Endothelial cell of umbilical vein (primary cell): ENCODE results near the gene ZNF774. TPM values are rescaled to one million over a fixed set of nuclear protein-coding genes. Genes with fewer than 3 reads are reported as not detected.
A peak's percentile ranks its signal among the peaks of the same experiment; 100 is the strongest.

ENCODE experiments used
- BruUV-seq: library from RNA; stranded (reverse); fragments of 400-500 nt; replicated peaks from 2 replicates; lab custom pipeline; 2021; lab: Mats Ljungman, UMichigan
- CTCF ChIA-PET: fragments of 300-600, 350-600 bp; sonication (Branson Sonifier 250); formaldehyde crosslinking; loops from one replicate; lab custom pipeline; 2021; ENCODE audit warnings: antibody characterized with exemption, inconsistent platforms; lab: Charles Lee
- POLR2A ChIA-PET: fragments of 300-600, 350-600 bp; sonication (Branson Sonifier 250); formaldehyde crosslinking; loops from one replicate; lab custom pipeline; 2021; ENCODE audit warnings: antibody characterized with exemption, inconsistent platforms; lab: Charles Lee
- DNase-seq: peaks from one replicate; pipeline ENCODE4 v3.0.0-alpha.2; 2011; ENCODE audit warnings: low read depth, low spot score
- FAIRE-seq: peaks from 2 replicates; lab custom pipeline; 2011; peaks lifted over from hg19 to GRCh38; lab: Jason Lieb, UNC
- H2AFZ ChIP-seq: 2 replicates; pipeline ENCODE4 v1.6.0; 2012; ENCODE audit warnings: low read depth, low read length, control low read depth, inconsistent platforms
- H3K27ac ChIP-seq: 2 replicates; pipeline ENCODE4 v1.5.1; 2011; ENCODE audit warnings: low read depth, mild to moderate bottlenecking, control low read depth, low read length, moderate library complexity; ENCODE audit not compliant: insufficient read depth
- H3K27me3 ChIP-seq, 2 experiments: 2 replicates each; pipeline versions ENCODE4 v1.6.0 to v1.6.1; 2011; ENCODE audit warnings: low read length in 2 of 2, mixed read lengths in 1 of 2; ENCODE audit not compliant: control insufficient read depth in 2 of 2, insufficient read depth in 2 of 2
- H3K36me3 ChIP-seq, 2 experiments: 2 replicates in 1 of 2; 3 replicates in 1 of 2; pipeline ENCODE4 v1.5.1; 2011; ENCODE audit warnings: low read length in 2 of 2, mild to moderate bottlenecking in 1 of 2, moderate library complexity in 1 of 2; ENCODE audit not compliant: control insufficient read depth in 2 of 2, insufficient read depth in 2 of 2; ENCODE audit errors: extremely low read depth in 1 of 2
- H3K4me1 ChIP-seq: 3 replicates; pipeline ENCODE4 v1.5.1; 2011; ENCODE audit warnings: mild to moderate bottlenecking, low read length; ENCODE audit not compliant: control insufficient read depth, insufficient read depth; ENCODE audit errors: extremely low read depth
- H3K4me2 ChIP-seq: 2 replicates; pipeline ENCODE4 v1.6.1; 2011; ENCODE audit warnings: low read length, control low read depth, mixed read lengths; ENCODE audit not compliant: insufficient read depth
- H3K4me3 ChIP-seq, 3 experiments: fragments of 200-600 bp in 1 of 3; sonication (generic), shearing (Covaris generic) in 1 of 3; replicated peaks in 1 of 3; 2 replicates each; pipeline ENCODE4 v1.5.1; 2011 to 2016; ENCODE audit warnings: control low read depth in 3 of 3, low read length in 3 of 3, mild to moderate bottlenecking in 2 of 3, inconsistent platforms in 1 of 3, low read depth in 1 of 3, moderate library complexity in 1 of 3; ENCODE audit not compliant: insufficient read depth in 1 of 3
- H3K79me2 ChIP-seq: 2 replicates; pipeline ENCODE4 v1.6.0; 2012; ENCODE audit warnings: low read length, inconsistent platforms; ENCODE audit not compliant: control insufficient read depth, insufficient read depth
- H3K9ac ChIP-seq: replicated peaks from 2 replicates; pipeline ENCODE3; 2011; ENCODE audit warnings: low read length, control low read depth; ENCODE audit not compliant: insufficient read depth; ENCODE audit errors: extremely low read depth
- H3K9me1 ChIP-seq: replicated peaks from 3 replicates; pipeline ENCODE4 v1.6.0; 2011; ENCODE audit warnings: mild to moderate bottlenecking, low read length; ENCODE audit not compliant: control insufficient read depth, insufficient read depth; ENCODE audit errors: extremely low read depth
- H3K9me3 ChIP-seq: replicated peaks from 2 replicates; pipeline ENCODE4 v1.5.1; 2012; ENCODE audit warnings: low read length, inconsistent platforms; ENCODE audit not compliant: control insufficient read depth, insufficient read depth
- H4K20me1 ChIP-seq: replicated peaks from 2 replicates; pipeline ENCODE3; 2011; ENCODE audit warnings: mild to moderate bottlenecking, low read length; ENCODE audit not compliant: control insufficient read depth, insufficient read depth; ENCODE audit errors: extremely low read depth
- FOS ChIP-seq: IDR thresholded peaks from 2 replicates; pipeline ENCODE4 v1.6.1; 2011; ENCODE audit warnings: mild to moderate bottlenecking, low read length, moderate library complexity, borderline replicate concordance; ENCODE audit not compliant: insufficient read depth
- JUN ChIP-seq: IDR thresholded peaks from 2 replicates; pipeline ENCODE4 v1.6.1; 2011; ENCODE audit warnings: borderline replicate concordance, low read depth; ENCODE audit not compliant: insufficient read length, insufficient read depth
- MYC ChIP-seq: IDR thresholded peaks from one replicate; pipeline ENCODE4 v1.6.1; 2011; ENCODE audit warnings: mild to moderate bottlenecking, low read depth, low read length
- POLR2A ChIP-seq: IDR thresholded peaks from 2 replicates; pipeline ENCODE4 v1.6.1; 2012; ENCODE audit warnings: low read depth, mild to moderate bottlenecking, control low read depth, low read length
- POLR2AphosphoS5 ChIP-seq: IDR thresholded peaks from 2 replicates; pipeline ENCODE4 v1.6.1; 2012; ENCODE audit warnings: low read depth, mild to moderate bottlenecking, control low read depth, low read length, moderate library complexity; ENCODE audit not compliant: insufficient read depth
- dilution Hi-C: fragments of 300-500 bp; cut with MboI; formaldehyde crosslinking; loops from one replicate; pipeline ENCODE4 v1.15.0; 2019; ENCODE audit warnings: low sequenced_read_pairs; ENCODE audit not compliant: extremely low pct_ligation_motif_present
- intact Hi-C: fragments of 100-400 bp; cut with micrococcal nuclease; formaldehyde crosslinking; loops from one replicate; pipeline ENCODE4 v1.10.0; 2022
- polyA plus RNA-seq, 4 experiments: library from polyadenylated mRNA; depleted of rRNA in 3 of 4; stranded (reverse) in 3 of 4; unstranded in 1 of 4; fragments of >200 nt; gene quantifications; 2 replicates each; pipeline versions ENCODE4 v1.2.1 to v1.2.3, GENCODE V29; 2011 to 2012; ENCODE audit warnings: missing spikeins in 1 of 4
- total RNA-seq: library from RNA; stranded (reverse); gene quantifications from 2 replicates; pipeline ENCODE4 v1.2.3, GENCODE V29; 2021
- TF ChIP-seq, protein P1 (sequence below), 2 donors: IDR thresholded peaks; 1 replicate in 1 of 2; 2 replicates in 1 of 2; pipeline ENCODE4 v1.5.1; 2011; ENCODE audit warnings: low read length in 2 of 2, mild to moderate bottlenecking in 2 of 2, moderate library complexity in 2 of 2, control low read depth in 1 of 2, inconsistent platforms in 1 of 2, low read depth in 1 of 2; ENCODE audit not compliant: insufficient read depth in 1 of 2; ENCODE audit errors: extremely low read depth in 1 of 2
- TF ChIP-seq, protein P2 (sequence below): IDR thresholded peaks from 2 replicates; pipeline ENCODE4 v1.6.1; 2011; ENCODE audit not compliant: insufficient read depth, insufficient read length

ZNF774 gene
- total and polyA plus RNA-seq, 2 donors (not counting 3 experiments of a cell fraction or from before 2014, with no cell fraction given), result 0.98 to 2.6 TPM

DNA sequence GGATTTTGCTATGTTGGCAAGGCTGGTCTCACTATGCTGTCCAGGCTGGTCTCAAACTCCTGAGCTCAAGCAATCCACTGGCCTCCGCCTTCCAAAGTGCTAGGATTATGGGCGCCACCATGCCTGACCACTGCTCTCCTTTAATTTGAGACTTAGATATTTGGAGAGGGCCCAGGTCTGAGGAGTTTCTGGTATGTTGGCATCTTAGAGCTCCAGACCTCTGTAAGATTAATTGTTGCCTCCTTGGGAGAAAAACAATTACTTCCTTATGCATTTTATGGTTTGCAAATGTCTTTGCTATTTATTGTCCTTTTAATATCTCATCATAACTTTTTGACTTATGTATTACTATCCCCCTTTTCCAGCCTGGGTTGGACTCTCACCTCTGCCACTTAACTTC is 2.9 kb downstream of the ZNF774 start:
- Histone ChIP-seq H3K36me3 (no peaks in the 10 kb centered on the region), H3K4me1 (peaks cover 5% of the 10 kb centered on the region), H2AFZ (no peak overlapping the region), H3K4me2 (no peak overlapping the region), H3K9me3 (no peaks in the 10 kb centered on the region), H3K4me3 (no peak overlapping the region), H3K9ac (no peak overlapping the region), H4K20me1 (no peaks in the 10 kb centered on the region), H3K9me1 (no peaks in the 10 kb centered on the region), H3K79me2 (no peaks in the 10 kb centered on the region), H3K27me3 (no peaks in the 10 kb centered on the region), H3K27ac (no peak overlapping the region)
- TF ChIP-seq POLR2AphosphoS5, result no peak
- TF ChIP-seq, protein P1, sequence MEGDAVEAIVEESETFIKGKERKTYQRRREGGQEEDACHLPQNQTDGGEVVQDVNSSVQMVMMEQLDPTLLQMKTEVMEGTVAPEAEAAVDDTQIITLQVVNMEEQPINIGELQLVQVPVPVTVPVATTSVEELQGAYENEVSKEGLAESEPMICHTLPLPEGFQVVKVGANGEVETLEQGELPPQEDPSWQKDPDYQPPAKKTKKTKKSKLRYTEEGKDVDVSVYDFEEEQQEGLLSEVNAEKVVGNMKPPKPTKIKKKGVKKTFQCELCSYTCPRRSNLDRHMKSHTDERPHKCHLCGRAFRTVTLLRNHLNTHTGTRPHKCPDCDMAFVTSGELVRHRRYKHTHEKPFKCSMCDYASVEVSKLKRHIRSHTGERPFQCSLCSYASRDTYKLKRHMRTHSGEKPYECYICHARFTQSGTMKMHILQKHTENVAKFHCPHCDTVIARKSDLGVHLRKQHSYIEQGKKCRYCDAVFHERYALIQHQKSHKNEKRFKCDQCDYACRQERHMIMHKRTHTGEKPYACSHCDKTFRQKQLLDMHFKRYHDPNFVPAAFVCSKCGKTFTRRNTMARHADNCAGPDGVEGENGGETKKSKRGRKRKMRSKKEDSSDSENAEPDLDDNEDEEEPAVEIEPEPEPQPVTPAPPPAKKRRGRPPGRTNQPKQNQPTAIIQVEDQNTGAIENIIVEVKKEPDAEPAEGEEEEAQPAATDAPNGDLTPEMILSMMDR (IDR thresholded peaks at IDR 0.05; ENCODE audit: extremely low read depth in 1 of 2, insufficient read depth in 1 of 2, low read depth in 1 of 2, low read length in 2 of 2), result no peak
- dilution Hi-C loops, result no loop called here
- intact Hi-C loops, result no loop called here
- DNase-seq (no peak), FAIRE-seq (no peak)
- BruUV-seq, result no TSS peak
- POLR2A ChIA-PET, result no interaction called here
- CTCF ChIA-PET, result interaction anchor here (1.4 kb wide), 1 partner anchor 34 kb away, joined by 5 read pairs; no protein-coding TSS in a partner anchor

DNA sequence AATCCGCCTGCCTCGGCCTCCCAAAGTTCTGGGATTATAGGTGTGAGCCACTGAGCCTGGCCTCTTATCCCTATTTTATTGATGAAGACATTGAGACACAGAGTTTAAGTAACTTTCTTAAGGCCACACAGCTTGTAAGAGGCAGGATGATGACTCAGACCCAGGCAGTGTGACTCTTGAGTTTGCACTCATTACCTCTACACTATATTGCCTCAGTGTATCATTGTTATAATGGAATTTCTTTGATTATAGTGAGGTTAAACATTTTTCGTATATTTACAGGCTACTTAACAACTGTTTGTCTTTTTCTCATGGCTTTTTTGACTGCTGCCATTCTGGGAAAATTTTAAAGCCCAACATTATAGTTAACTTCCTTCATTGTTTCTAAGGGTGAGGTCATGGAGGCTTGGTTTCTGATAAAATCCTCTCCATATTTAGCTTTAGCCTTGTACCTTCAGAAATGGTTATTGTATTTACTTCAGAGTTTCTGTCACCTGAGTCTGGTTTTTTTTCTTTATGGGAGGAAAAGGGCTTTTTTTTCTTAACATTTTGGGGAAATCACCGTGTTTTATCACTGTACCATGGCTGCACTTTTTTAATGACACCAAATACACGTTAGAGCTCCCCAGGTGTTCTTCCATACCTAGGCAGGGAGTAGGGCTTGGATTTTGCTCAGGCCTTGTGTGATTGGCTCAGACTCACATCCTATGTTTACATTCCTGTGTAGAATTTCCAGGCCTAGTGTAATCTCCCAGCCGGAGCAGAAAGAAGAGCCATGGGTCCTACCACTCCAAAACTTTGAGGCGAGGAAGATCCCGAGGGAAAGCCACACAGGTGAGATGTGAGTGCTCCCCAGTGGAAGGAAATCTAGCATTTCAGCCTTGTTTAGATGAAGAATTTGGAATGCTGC is 6.3 kb downstream of the ZNF774 start:
- Histone ChIP-seq H3K4me3 (no peak overlapping the region), H3K27me3 (no peaks in the 10 kb centered on the region), H3K79me2 (no peaks in the 10 kb centered on the region), H3K4me1 (peaks cover 17% of the 10 kb centered on the region), H3K36me3 (no peaks in the 10 kb centered on the region), H2AFZ (no peak overlapping the region), H3K27ac (no peak overlapping the region), H3K4me2 (no peak overlapping the region), H3K9me1 (no peaks in the 10 kb centered on the region), H3K9me3 (no peaks in the 10 kb centered on the region), H4K20me1 (no peaks in the 10 kb centered on the region), H3K9ac (no peak overlapping the region)
- POLR2A ChIA-PET, result no interaction called here
- no TSS peak for BruUV-seq
- dilution Hi-C loops, result no loop called here
- intact Hi-C loops, result no loop called here
- FAIRE-seq (peak; percentile 68), DNase-seq (peak; percentile 50)
- CTCF ChIA-PET, result interaction anchor here (0.6 to 1.6 kb wide), 2 partner anchors 44 to 123 kb away, joined by 3 read pairs; no protein-coding TSS in a partner anchor
- TF ChIP-seq POLR2AphosphoS5 (no peak), JUN (peak; percentile 65), POLR2A (no peak), FOS (peak; percentile 35), MYC (no peak)
- TF ChIP-seq, protein P2, sequence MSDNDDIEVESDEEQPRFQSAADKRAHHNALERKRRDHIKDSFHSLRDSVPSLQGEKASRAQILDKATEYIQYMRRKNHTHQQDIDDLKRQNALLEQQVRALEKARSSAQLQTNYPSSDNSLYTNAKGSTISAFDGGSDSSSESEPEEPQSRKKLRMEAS, result no peak
